ENCODE results near the gene JMJD8.
A peak's percentile ranks its signal among the peaks of the same experiment; 100 is the strongest.
"Not testable (repeated sequence)": the region's sequence is repeated elsewhere in the genome, so short reads cannot be mapped to it uniquely, and the experiment has no call there.

JMJD8 gene

GRCh38 chr16:721765-722540 lies 37.8 kb upstream of the JMJD8 start:
- no peak for DNase-seq (ENCODE audit: low read depth)

- peak; percentile 75 for DNase-seq (ENCODE audit: low read depth)
Measured at GRCh38 chr16:720990-721764, 37.0 kb upstream of the JMJD8 start, which contains the start of gene ANTKMT. Gene ANTKMT (plus strand): TSS chr16:721146. CDS start chr16:721275, 129 bp downstream.

GRCh38 chr16:720447-720989 lies 36.4 kb upstream of the JMJD8 start:
- no peak for DNase-seq (ENCODE audit: low read depth)

- no peak for DNase-seq (ENCODE audit: low read depth)
Measured at GRCh38 chr16:719815-720446, 35.8 kb upstream of the JMJD8 start.

GRCh38 chr16:718922-719321 lies 34.8 kb upstream of the JMJD8 start:
- no peak for DNase-seq (ENCODE audit: low read depth)

- no peak for DNase-seq (ENCODE audit: low read depth)
Measured at GRCh38 chr16:718389-718788, 34.3 kb upstream of the JMJD8 start.

GRCh38 chr16:717450-718245 lies 33.5 kb upstream of the JMJD8 start:
- DNase-seq (ENCODE audit: low read depth), result no peak

GRCh38 chr16:716768-717325 lies 32.7 kb upstream of the JMJD8 start:
- no peak for DNase-seq (ENCODE audit: low read depth)

GRCh38 chr16:716200-716568 lies 32.0 kb upstream of the JMJD8 start:
- DNase-seq (ENCODE audit: low read depth), result no peak

- DNase-seq (ENCODE audit: low read depth), result no peak
Measured at GRCh38 chr16:715477-716199, 31.5 kb upstream of the JMJD8 start.

GRCh38 chr16:714558-715476 lies 30.7 kb upstream of the JMJD8 start, which contains the start of gene METRN:
Gene METRN (plus strand): TSS chr16:715118. CDS start chr16:715290, 172 bp downstream.
- peak; percentile 90 for DNase-seq (ENCODE audit: low read depth)

- DNase-seq (ENCODE audit: low read depth), result no peak
Measured at GRCh38 chr16:714079-714478, 29.9 kb upstream of the JMJD8 start.

- DNase-seq (ENCODE audit: low read depth), result not testable (repeated sequence)
Measured at GRCh38 chr16:712740-713250, 28.7 kb upstream of the JMJD8 start.

- peak; percentile 70 for DNase-seq (ENCODE audit: low read depth)
Measured at GRCh38 chr16:711548-712320, 27.6 kb upstream of the JMJD8 start.

GRCh38 chr16:711084-711483 lies 26.9 kb upstream of the JMJD8 start:
- DNase-seq (ENCODE audit: low read depth), result no peak

- DNase-seq (ENCODE audit: low read depth), result no peak
Measured at GRCh38 chr16:710500-711075, 26.5 kb upstream of the JMJD8 start.

GRCh38 chr16:709566-710499 lies 25.7 kb upstream of the JMJD8 start:
- DNase-seq (ENCODE audit: low read depth), result no peak
